SK-N-SH treated with all-trans-retinoic acid at 6 μM for 48 hours (cell line): ENCODE measurements around the gene MAP4K4.
"Not testable (repeated sequence)": the region's sequence is repeated elsewhere in the genome, so short reads cannot be mapped to it uniquely, and the experiment has no call there.

Source experiments
- ATAC-seq: fragments of 200-7000 bp; cut with Tn5 transposase; 3 replicates; pipeline ENCODE4 v1.9.1; 2020; ENCODE audit warnings: mild to moderate bottlenecking, moderate library complexity
- ARNTL ChIP-seq: fragments of 450-650 bp; formaldehyde crosslinking; IDR thresholded peaks from 2 replicates; pipeline ENCODE4 v1.5.0; 2020; ENCODE audit warnings: low read depth, mild to moderate bottlenecking, moderate library complexity, borderline replicate concordance
- BACH2 ChIP-seq: fragments of 250-450 bp; sonication (Bioruptor Pico); IDR thresholded peaks from 2 replicates; pipeline ENCODE4 v1.9.0; 2021; ENCODE audit warnings: mild to moderate bottlenecking, borderline replicate concordance
- CSRNP3 ChIP-seq: fragments of 250-450 bp; sonication (Bioruptor Pico); IDR thresholded peaks from 2 replicates; pipeline ENCODE4 v1.5.1; 2021; ENCODE audit warnings: mild to moderate bottlenecking, moderate library complexity
- ESRRG ChIP-seq: fragments of 250-450 bp; sonication (Bioruptor Pico); IDR thresholded peaks from 2 replicates; pipeline ENCODE4 v1.6.1; 2021; ENCODE audit warnings: mild to moderate bottlenecking
- GLIS3 ChIP-seq: fragments of 250-450 bp; sonication (Bioruptor Pico); IDR thresholded peaks from 2 replicates; pipeline ENCODE4 v1.5.0; 2020; ENCODE audit warnings: mild to moderate bottlenecking, moderate library complexity
- ISL1 ChIP-seq: fragments of 250-450 bp; sonication (Bioruptor Pico); IDR thresholded peaks from 2 replicates; pipeline ENCODE4 v2.1.2; 2022; ENCODE audit warnings: mild to moderate bottlenecking, moderate library complexity
- OSR1 ChIP-seq: fragments of 250-450 bp; sonication (Bioruptor Pico); IDR thresholded peaks from 2 replicates; pipeline ENCODE4 v1.8.0; 2022; ENCODE audit warnings: moderate library complexity, mild to moderate bottlenecking, inconsistent platforms
- PATZ1 ChIP-seq: fragments of 250-450 bp; sonication (Bioruptor Pico); IDR thresholded peaks from 2 replicates; pipeline ENCODE4 v1.8.0; 2020; ENCODE audit warnings: mild to moderate bottlenecking, moderate library complexity, borderline replicate concordance
- PPARA ChIP-seq: fragments of 250-450 bp; sonication (Bioruptor Pico); IDR thresholded peaks from 2 replicates; pipeline ENCODE4 v1.5.0; 2020; ENCODE audit warnings: mild to moderate bottlenecking, borderline replicate concordance
- RARB ChIP-seq: fragments of 250-450 bp; sonication (Bioruptor Pico); IDR thresholded peaks from 2 replicates; pipeline ENCODE4 v1.8.0; 2021; ENCODE audit warnings: mild to moderate bottlenecking, moderate library complexity
- SNAI2 ChIP-seq: fragments of 250-450 bp; sonication (Bioruptor Pico); IDR thresholded peaks from 2 replicates; pipeline ENCODE4 v1.5.0; 2020; ENCODE audit warnings: mild to moderate bottlenecking, moderate library complexity
- TCF4 ChIP-seq: fragments of 250-450 bp; sonication (Bioruptor Pico); IDR thresholded peaks from 2 replicates; pipeline ENCODE4 v1.8.0; 2021; ENCODE audit warnings: mild to moderate bottlenecking, moderate library complexity, borderline replicate concordance
- TOX ChIP-seq: fragments of 250-450 bp; sonication (Bioruptor Pico); IDR thresholded peaks from 2 replicates; pipeline ENCODE4 v1.8.0; 2021; ENCODE audit warnings: mild to moderate bottlenecking, moderate library complexity, borderline replicate concordance
- ZC3H10 ChIP-seq: fragments of 250-450 bp; sonication (Bioruptor Pico); IDR thresholded peaks from 2 replicates; pipeline ENCODE4 v1.5.1; 2021; ENCODE audit warnings: mild to moderate bottlenecking, moderate library complexity
- ZNF565 ChIP-seq: fragments of 450-650 bp; formaldehyde crosslinking; conservative IDR thresholded peaks from 2 replicates; pipeline ENCODE4 v1.5.0; 2020; ENCODE audit warnings: low read depth, mild to moderate bottlenecking, moderate library complexity
- ZNF70 ChIP-seq: fragments of 450-650 bp; formaldehyde crosslinking; IDR thresholded peaks from 2 replicates; pipeline ENCODE4 v1.5.0; 2020; ENCODE audit warnings: mild to moderate bottlenecking, moderate library complexity
- ZNF8 ChIP-seq: fragments of 450-650 bp; formaldehyde crosslinking; IDR thresholded peaks from 2 replicates; pipeline ENCODE4 v1.5.0; 2020; ENCODE audit warnings: mild to moderate bottlenecking, moderate library complexity
- TF ChIP-seq, protein P1 (sequence below): fragments of 250-450 bp; sonication (Bioruptor Pico); IDR thresholded peaks from 2 replicates; pipeline ENCODE4 v1.8.0; 2021; ENCODE audit warnings: low read depth, mild to moderate bottlenecking, moderate library complexity, borderline replicate concordance
- TF ChIP-seq, protein P2 (sequence below): fragments of 250-450 bp; sonication (Bioruptor Pico); IDR thresholded peaks from 2 replicates; pipeline ENCODE4 v1.5.1; 2020; ENCODE audit warnings: low read depth, mild to moderate bottlenecking, moderate library complexity

Gene MAP4K4

DNA sequence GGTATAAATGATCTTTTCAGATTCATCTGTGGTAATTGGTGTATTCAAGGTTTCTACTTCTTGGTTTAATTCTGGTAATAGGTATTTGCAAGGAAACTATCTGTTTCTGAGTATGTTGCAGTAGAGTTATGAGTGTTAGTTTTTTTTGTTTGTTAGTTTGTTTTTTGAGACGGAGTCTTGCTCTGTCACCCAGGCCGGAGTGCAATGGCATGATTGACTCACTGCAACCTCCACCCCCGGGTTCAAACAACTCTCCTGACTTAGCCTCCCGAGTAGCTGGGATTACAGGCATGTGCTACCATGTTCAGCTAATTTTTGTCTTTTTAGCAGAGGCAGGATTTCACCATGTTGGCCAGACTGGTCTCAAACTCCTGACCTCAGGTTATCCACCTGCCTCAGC lies 233.3 kb downstream of the MAP4K4 start (continued):
- TF ChIP-seq PPARA (CRISPR knock-in tag) (no peak), TOX (CRISPR knock-in tag) (no peak)

DNA sequence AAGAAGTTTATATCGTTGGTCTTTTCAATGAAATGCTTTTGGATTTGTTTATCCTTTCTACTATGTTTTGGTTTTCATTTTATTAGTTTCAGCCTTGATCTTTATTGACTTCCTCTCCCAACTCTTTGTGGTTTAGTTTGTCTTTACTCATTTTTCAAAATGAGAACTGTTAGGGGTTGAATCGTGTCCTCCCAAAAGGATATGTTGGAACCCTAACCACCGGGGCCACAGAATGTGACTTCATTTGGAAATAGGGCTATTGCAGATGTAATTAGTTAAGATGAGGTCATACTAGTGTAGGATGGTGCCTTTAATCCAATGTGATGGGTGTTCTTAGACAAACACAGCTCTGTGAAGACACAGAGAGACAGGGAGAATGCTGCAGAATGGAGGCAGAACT lies 233.9 kb downstream of the MAP4K4 start:
- no peak for ATAC-seq
- TF ChIP-seq BACH2 (no peak), ZNF8 (CRISPR knock-in tag) (no peak), CSRNP3 (CRISPR knock-in tag) (no peak), ZNF565 (CRISPR knock-in tag) (no peak), ZC3H10 (no peak), ESRRG (CRISPR knock-in tag) (no peak), PPARA (CRISPR knock-in tag) (no peak), SNAI2 (CRISPR knock-in tag) (no peak), ISL1 (CRISPR knock-in tag) (no peak), ZNF70 (CRISPR knock-in tag) (no peak), OSR1 (CRISPR knock-in tag) (no peak), GLIS3 (no peak), TCF4 (CRISPR knock-in tag) (no peak), PATZ1 (no peak), ARNTL (no peak)
- TF ChIP-seq, protein P1, sequence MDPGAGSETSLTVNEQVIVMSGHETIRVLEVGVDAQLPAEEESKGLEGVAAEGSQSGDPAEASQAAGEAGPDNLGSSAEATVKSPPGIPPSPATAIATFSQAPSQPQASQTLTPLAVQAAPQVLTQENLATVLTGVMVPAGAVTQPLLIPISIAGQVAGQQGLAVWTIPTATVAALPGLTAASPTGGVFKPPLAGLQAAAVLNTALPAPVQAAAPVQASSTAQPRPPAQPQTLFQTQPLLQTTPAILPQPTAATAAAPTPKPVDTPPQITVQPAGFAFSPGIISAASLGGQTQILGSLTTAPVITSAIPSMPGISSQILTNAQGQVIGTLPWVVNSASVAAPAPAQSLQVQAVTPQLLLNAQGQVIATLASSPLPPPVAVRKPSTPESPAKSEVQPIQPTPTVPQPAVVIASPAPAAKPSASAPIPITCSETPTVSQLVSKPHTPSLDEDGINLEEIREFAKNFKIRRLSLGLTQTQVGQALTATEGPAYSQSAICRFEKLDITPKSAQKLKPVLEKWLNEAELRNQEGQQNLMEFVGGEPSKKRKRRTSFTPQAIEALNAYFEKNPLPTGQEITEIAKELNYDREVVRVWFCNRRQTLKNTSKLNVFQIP (CRISPR knock-in tag): no peak

DNA sequence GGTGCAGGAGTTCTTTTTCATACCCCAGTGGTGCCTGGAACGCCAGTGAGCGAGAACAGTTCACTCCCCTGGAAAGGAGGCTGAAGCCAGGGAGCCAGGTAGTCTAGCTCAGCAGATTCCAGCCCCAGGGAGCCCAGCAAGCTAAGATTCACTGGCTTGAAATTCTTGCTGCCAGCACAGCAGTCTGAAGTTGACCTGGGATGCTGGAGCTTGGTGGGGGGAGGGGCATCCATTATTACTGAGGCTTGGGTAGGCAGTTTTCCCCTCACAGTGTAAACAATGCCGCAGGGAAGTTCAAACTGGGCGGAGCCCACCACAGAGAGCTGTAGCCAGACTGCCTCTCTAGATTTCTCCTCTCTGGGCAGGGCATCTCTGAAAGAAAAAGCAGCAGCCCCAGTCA lies 238.3 kb downstream of the MAP4K4 start:
- ATAC-seq: not testable (repeated sequence)

DNA sequence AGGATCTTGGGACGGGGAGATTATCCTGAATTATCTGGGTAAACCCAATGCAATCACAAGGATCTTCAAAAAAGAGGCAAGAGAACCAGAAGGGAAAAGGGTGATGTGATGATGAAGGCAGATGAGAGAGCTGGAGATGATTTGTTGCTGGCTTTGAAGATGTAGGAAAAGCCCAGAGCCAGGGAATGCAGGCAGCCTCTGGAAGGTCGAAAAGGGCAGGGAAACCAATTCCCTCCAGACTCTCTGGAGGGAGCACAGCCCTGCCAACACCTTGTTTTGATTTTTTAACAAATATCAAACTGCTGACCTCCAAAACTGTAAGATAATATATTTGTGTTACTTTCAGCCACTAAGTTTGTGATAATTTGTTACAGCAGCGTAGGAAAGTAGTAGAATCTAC lies 245.3 kb downstream of the MAP4K4 start:
- TF ChIP-seq RARB (no peak), OSR1 (CRISPR knock-in tag) (no peak), CSRNP3 (CRISPR knock-in tag) (no peak), TOX (CRISPR knock-in tag) (no peak), GLIS3 (no peak), ZC3H10 (no peak)
- TF ChIP-seq, protein P2, sequence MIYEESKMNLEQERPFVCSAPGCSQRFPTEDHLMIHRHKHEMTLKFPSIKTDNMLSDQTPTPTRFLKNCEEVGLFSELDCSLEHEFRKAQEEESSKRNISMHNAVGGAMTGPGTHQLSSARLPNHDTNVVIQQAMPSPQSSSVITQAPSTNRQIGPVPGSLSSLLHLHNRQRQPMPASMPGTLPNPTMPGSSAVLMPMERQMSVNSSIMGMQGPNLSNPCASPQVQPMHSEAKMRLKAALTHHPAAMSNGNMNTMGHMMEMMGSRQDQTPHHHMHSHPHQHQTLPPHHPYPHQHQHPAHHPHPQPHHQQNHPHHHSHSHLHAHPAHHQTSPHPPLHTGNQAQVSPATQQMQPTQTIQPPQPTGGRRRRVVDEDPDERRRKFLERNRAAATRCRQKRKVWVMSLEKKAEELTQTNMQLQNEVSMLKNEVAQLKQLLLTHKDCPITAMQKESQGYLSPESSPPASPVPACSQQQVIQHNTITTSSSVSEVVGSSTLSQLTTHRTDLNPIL (CRISPR knock-in tag): no peak
- TF ChIP-seq, protein P1 (CRISPR knock-in tag): no peak
- ATAC-seq: no peak
